Mesangial cell (primary cell): ENCODE data around the gene TSLP. TPM values are rescaled to one million over a fixed set of nuclear protein-coding genes. Genes with fewer than 3 reads are reported as not detected.

Source experiments
- total RNA-seq: library from RNA; depleted of rRNA; stranded (reverse); fragments of >200 nt; gene quantifications from 2 replicates; pipeline ENCODE4 v1.2.3, GENCODE V29; 2015

The TSLP gene
- total RNA-seq, result 0.13 TPM in 1 of 2 replicates, not detected in the other

GRCh38 chr5:111071413-111071812, at the start of gene TSLP:
Gene TSLP, plus strand, starts transcription at chr5:111071713. Its CDS starts 178 bp downstream, at chr5:111071891.

GRCh38 chr5:111092062-111092853, 20.7 kb downstream of the TSLP start, which contains the start of gene WDR36:
Gene WDR36, plus strand, starts transcription at chr5:111092348. Its CDS starts 109 bp downstream, at chr5:111092457.

Other genes with a start within 250 kb of the TSLP start
- 17.1 and 24.9 TPM in 2 replicates for gene WDR36, start 20.6 kb downstream of the TSLP start, total RNA-seq
- 1.5 and 7.7 TPM in 2 replicates for gene CAMK4, start 152.7 kb downstream of the TSLP start, total RNA-seq